HepG2 (cell line): Measurements from ENCODE around the gene DSCAML1. TPM values are rescaled to one million over a fixed set of nuclear protein-coding genes. Genes with fewer than 3 reads are reported as not detected.

Experiments
- CEBPB ChIP-seq: IDR thresholded peaks from 2 replicates; pipeline ENCODE4 v1.6.1; 2011; ENCODE audit warnings: low read depth, low read length, improper control_type of control experiment, borderline replicate concordance
- EED ChIP-seq: sonication (generic); formaldehyde crosslinking; IDR thresholded peaks from 2 replicates; pipeline ENCODE4 v1.5.0; 2020; ENCODE audit warnings: mild to moderate bottlenecking, missing genetic modification reagents
- FOXO1 ChIP-seq: sonication (generic); formaldehyde crosslinking; IDR thresholded peaks from 2 replicates; pipeline ENCODE4 v1.4.0; 2020; ENCODE audit warnings: missing genetic modification reagents
- MNT ChIP-seq: fragments of 450-650 bp; IDR thresholded peaks from 2 replicates; pipeline ENCODE4 v1.6.1; 2016
- NCOR1 ChIP-seq: fragments of 200-600 bp; sonication (generic); IDR thresholded peaks from 2 replicates; pipeline ENCODE4 v1.7.0; 2017; ENCODE audit warnings: antibody characterized with exemption, low read length, borderline replicate concordance
- NFIB ChIP-seq: sonication (generic); formaldehyde crosslinking; IDR thresholded peaks from 2 replicates; pipeline ENCODE4 v1.9.0; 2021; ENCODE audit warnings: missing genetic modification reagents, mild to moderate bottlenecking, borderline replicate concordance
- ONECUT2 ChIP-seq: sonication (generic); formaldehyde crosslinking; IDR thresholded peaks from 2 replicates; pipeline ENCODE4 v1.4.0; 2020; ENCODE audit warnings: missing genetic modification reagents
- PBX3 ChIP-seq: sonication (generic); formaldehyde crosslinking; IDR thresholded peaks from 2 replicates; pipeline ENCODE4 v1.8.1; 2023; ENCODE audit warnings: missing genetic modification reagents, inconsistent platforms, borderline replicate concordance
- RERE ChIP-seq: IDR thresholded peaks from 2 replicates; pipeline ENCODE4 v1.6.1; 2016; ENCODE audit warnings: low read depth, missing genetic modification reagents, missing compliant biosample characterization
- SKI ChIP-seq: fragments of 450-650 bp; IDR thresholded peaks from one replicate; pipeline ENCODE4 v1.6.1; 2018; ENCODE audit warnings: mild to moderate bottlenecking; ENCODE audit not compliant: partially characterized antibody
- SOX13 ChIP-seq, 3 experiments: fragments of 450-650 bp in 1 of 3; sonication (generic) in 1 of 3; formaldehyde crosslinking in 1 of 3; IDR thresholded peaks in 2 of 3; conservative IDR thresholded peaks in 1 of 3; 2 replicates each; pipeline versions ENCODE4 v1.5.0 to v1.6.1; 2016 to 2020; ENCODE audit warnings: antibody characterized with exemption in 1 of 3, mild to moderate bottlenecking in 1 of 3, missing compliant biosample characterization in 1 of 3, missing genetic modification reagents in 1 of 3, moderate library complexity in 1 of 3
- TEAD3 ChIP-seq: optimal IDR thresholded peaks from 2 replicates; pipeline ENCODE3; 2016; ENCODE audit warnings: borderline replicate concordance
- ZBTB26 ChIP-seq: IDR thresholded peaks from 2 replicates; pipeline ENCODE4 v1.6.1; 2016; ENCODE audit warnings: missing compliant biosample characterization, missing genetic modification reagents, borderline replicate concordance
- ZNF275 ChIP-seq: sonication (generic); formaldehyde crosslinking; IDR thresholded peaks from 2 replicates; pipeline ENCODE4 v1.8.0; 2022; ENCODE audit warnings: missing genetic modification reagents, mild to moderate bottlenecking, inconsistent platforms, borderline replicate concordance
- ZNF567 ChIP-seq: sonication (generic); formaldehyde crosslinking; IDR thresholded peaks from 2 replicates; pipeline ENCODE4 v1.8.1; 2023; ENCODE audit warnings: mild to moderate bottlenecking, missing genetic modification reagents, borderline replicate concordance
- ZNF790 ChIP-seq: sonication (generic); formaldehyde crosslinking; IDR thresholded peaks from 2 replicates; pipeline ENCODE4 v1.8.0; 2022; ENCODE audit warnings: missing genetic modification reagents, mild to moderate bottlenecking, borderline replicate concordance
- polyA plus RNA-seq, 8 experiments: library from polyadenylated mRNA; depleted of rRNA in 3 of 8; stranded (reverse) in 7 of 8; unstranded in 1 of 8; fragments of >200 nt; fragmentation: Illumina TruSeq in 4 of 8; extraction: Trizol in 4 of 8; gene quantifications; 2 replicates each; pipeline versions ENCODE4 v1.2.1 to v1.2.3, GENCODE V29; 2011 to 2016; ENCODE audit warnings: low read depth in 4 of 8, missing spikeins in 1 of 8, mixed read lengths in 1 of 8; ENCODE audit not compliant: insufficient read depth in 1 of 8
- total RNA-seq, 5 experiments: library from RNA; depleted of rRNA; stranded (reverse); fragments of >200 nt; fragmentation: Illumina TruSeq; extraction: Trizol; gene quantifications; 2 replicates each; pipeline ENCODE4 v1.2.3, GENCODE V29; 2016; ENCODE audit warnings: low read depth in 1 of 5

The DSCAML1 gene
- total and polyA plus RNA-seq, 2 of the 13 experiments (the other 11 are each of a cell fraction or from before 2014, with no cell fraction given), result 0.29 to 0.40 TPM

GRCh38 chr11:117717485-117718314 is 79.3 kb downstream of the DSCAML1 start (continued):
- no peak for TF ChIP-seq EED (CRISPR knock-in tag)
- no peak for TF ChIP-seq SOX13 (IDR thresholded peaks at IDR 0.05)
- TF ChIP-seq SOX13 (CRISPR knock-in tag; conservative IDR thresholded peaks at IDR 0.05 in 1 of 2, IDR thresholded peaks at IDR 0.05 in 1 of 2), result 0 out of 4 replicates have a peak, but pooled peaks of 1 of the 2 experiments have one; percentile 12
- TF ChIP-seq RERE, result no peak
- TF ChIP-seq FOXO1 (CRISPR knock-in tag), result 0 out of 2 replicates have a peak, but pooled peaks have one; percentile 14
- TF ChIP-seq ZBTB26 (CRISPR knock-in tag), result 0 out of 2 replicates have a peak, but pooled peaks have one; percentile 59
- TF ChIP-seq PBX3, result no peak
- no peak for TF ChIP-seq ZNF790
- TF ChIP-seq ONECUT2 (CRISPR knock-in tag), result no peak
- no peak for TF ChIP-seq ZNF275 (CRISPR knock-in tag)
- no peak for TF ChIP-seq MNT
- TF ChIP-seq TEAD3 (CRISPR knock-in tag), result peak; percentile 95
- TF ChIP-seq SKI, result peak; percentile 42
- no peak for TF ChIP-seq CEBPB
- TF ChIP-seq NCOR1, result no peak
- no peak for TF ChIP-seq ZNF567
- TF ChIP-seq NFIB (CRISPR knock-in tag), result no peak
